HG03280 (cell line): ENCODE measurements around the gene PCDHAC1.
"Not testable (repeated sequence)": the region's sequence is repeated elsewhere in the genome, so short reads cannot be mapped to it uniquely, and the experiment has no call there.

Experiments
- ATAC-seq: cut with Tn5 transposase; IDR thresholded peaks from one replicate; pipeline ENCODE4 v1.9.1; 2021; ENCODE audit warnings: mild to moderate bottlenecking, moderate library complexity; ENCODE audit not compliant: unreplicated experiment

PCDHAC1 gene

GRCh38 chr5:140925806-140926442, at the start of gene PCDHAC1:
PCDHAC1 (plus strand) TSS chr5:140926299; CDS start chr5:140926893, 594 bp downstream.
- no peak for ATAC-seq

GRCh38 chr5:140876541-140877261, 49.4 kb upstream of the PCDHAC1 start:
- ATAC-seq, result not testable (repeated sequence)

- no peak for ATAC-seq
Observed at GRCh38 chr5:140877262-140877581, 48.9 kb upstream of the PCDHAC1 start.

- no peak for ATAC-seq
Observed at GRCh38 chr5:140881889-140882590, 44.1 kb upstream of the PCDHAC1 start, which contains the start of gene PCDHA13. PCDHA13 (plus strand) TSS chr5:140882124; CDS start chr5:140882269, 145 bp downstream.

- ATAC-seq, result no peak
Observed at GRCh38 chr5:140882591-140882899, 43.6 kb upstream of the PCDHAC1 start.

GRCh38 chr5:140883373-140883772, 42.7 kb upstream of the PCDHAC1 start:
- no peak for ATAC-seq

GRCh38 chr5:140883927-140884697, 42.0 kb upstream of the PCDHAC1 start:
- no peak for ATAC-seq

- ATAC-seq, result no peak
Observed at GRCh38 chr5:140916325-140916724, 9.8 kb upstream of the PCDHAC1 start.

- no peak for ATAC-seq
Observed at GRCh38 chr5:140923601-140924000, 2.5 kb upstream of the PCDHAC1 start.

GRCh38 chr5:140926443-140927227, 536 bp downstream of the PCDHAC1 start:
- ATAC-seq, result no peak

- ATAC-seq, result no peak
Observed at GRCh38 chr5:140927228-140927573, 1.1 kb downstream of the PCDHAC1 start.

- ATAC-seq, result no peak
Observed at GRCh38 chr5:140934964-140935606, 9.0 kb downstream of the PCDHAC1 start.

- no peak for ATAC-seq
Observed at GRCh38 chr5:140946578-140946977, 20.5 kb downstream of the PCDHAC1 start.

- no peak for ATAC-seq
Observed at GRCh38 chr5:140951636-140952035, 25.5 kb downstream of the PCDHAC1 start.

GRCh38 chr5:140953234-140953633, 27.1 kb downstream of the PCDHAC1 start:
- no peak for ATAC-seq

GRCh38 chr5:140962190-140962589, 36.1 kb downstream of the PCDHAC1 start:
- ATAC-seq, result no peak

GRCh38 chr5:140964356-140964755, 38.3 kb downstream of the PCDHAC1 start:
- ATAC-seq, result no peak

GRCh38 chr5:140965905-140966292, 39.8 kb downstream of the PCDHAC1 start:
- no peak for ATAC-seq

- ATAC-seq, result no peak
Observed at GRCh38 chr5:140966293-140967225, 40.5 kb downstream of the PCDHAC1 start, which contains the start of gene PCDHAC2. PCDHAC2 (plus strand) TSS chr5:140966476; CDS start chr5:140966767, 291 bp downstream.
